Activated T-cell treated with anti-CD3 and anti-CD28 coated beads for 24 hours (primary cell): ENCODE results near the gene ZNF512.

ENCODE experiments used
- DNase-seq: peaks from one replicate; pipeline ENCODE4 v3.0.0-alpha.2; 2020; ENCODE audit warnings: low read depth

Gene ZNF512

DNA sequence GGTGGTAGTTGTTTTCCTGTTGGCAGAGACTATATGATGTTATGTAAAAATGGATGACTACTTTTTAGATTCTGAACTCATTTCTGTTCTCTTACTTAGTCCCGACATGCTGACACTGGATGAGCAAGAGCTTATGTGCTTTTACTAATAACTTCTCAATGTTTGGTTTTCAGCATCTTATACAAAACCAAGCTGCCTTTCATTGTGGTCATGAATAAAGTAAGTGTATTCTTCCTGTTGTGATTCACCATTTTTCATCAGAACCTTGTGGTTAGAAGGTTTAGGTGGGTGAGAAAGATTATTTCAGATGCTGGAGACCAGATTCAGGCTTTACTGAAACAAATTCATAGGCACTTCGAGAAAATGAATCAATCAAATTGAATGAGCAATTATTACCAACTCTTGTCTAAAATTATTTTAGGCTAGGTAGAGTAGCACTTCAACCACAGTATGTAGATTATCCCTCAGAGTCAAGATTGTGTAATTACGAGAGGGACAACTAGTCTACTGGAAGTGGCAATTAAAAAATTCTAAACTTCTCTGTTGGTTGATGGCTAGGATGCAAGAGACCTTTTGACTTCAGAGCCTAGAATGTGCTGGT is 55.3 kb downstream of the ZNF512 start:
- DNase-seq: no peak

DNA sequence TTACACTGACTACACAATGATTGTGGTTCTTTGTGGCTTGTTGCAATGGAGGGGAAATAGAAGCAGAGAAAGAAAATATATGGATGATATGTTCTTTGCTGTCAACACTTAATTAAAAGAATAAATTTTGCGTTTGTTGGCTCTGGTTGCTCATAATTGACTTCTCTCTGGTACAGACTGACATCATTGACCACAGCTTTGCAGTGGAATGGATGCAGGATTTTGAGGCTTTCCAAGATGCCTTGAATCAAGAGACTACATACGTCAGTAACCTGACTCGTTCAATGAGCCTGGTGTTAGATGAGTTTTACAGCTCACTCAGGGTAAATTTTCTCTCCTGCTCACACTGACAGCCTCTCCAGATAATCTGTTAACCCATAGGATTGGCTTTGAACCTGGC is 55.9 kb downstream of the ZNF512 start:
- DNase-seq: no peak

- no peak for DNase-seq
These were observed 57.9 kb downstream of the ZNF512 start for GRCh38 chr2:27640722-27641245.

GRCh38 chr2:27645197-27645596 is 62.4 kb downstream of the ZNF512 start:
- no peak for DNase-seq

DNA sequence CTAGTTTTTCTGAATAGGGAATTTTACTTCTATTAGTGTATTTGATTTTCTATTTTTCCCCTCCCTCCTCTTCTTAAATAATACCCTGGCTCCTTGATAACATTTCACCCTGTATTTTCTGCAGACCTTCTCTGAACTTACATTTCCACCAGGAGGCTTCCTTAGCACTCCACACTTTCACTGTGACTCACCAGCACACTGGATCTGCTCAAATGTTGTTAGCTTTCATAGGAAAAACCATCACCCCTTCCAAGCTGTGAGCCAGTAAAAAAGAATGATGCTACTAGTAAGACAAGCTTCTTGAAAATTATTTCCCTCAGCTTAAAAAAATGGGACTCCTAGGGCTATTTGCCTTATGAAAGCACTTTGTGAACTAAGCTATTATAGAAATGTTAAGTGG is 64.4 kb downstream of the ZNF512 start:
- no peak for DNase-seq

- no peak for DNase-seq
These were observed 64.9 kb downstream of the ZNF512 start for GRCh38 chr2:27647737-27648136.

GRCh38 chr2:27651056-27651455 is 68.2 kb downstream of the ZNF512 start:
- no peak for DNase-seq

DNA sequence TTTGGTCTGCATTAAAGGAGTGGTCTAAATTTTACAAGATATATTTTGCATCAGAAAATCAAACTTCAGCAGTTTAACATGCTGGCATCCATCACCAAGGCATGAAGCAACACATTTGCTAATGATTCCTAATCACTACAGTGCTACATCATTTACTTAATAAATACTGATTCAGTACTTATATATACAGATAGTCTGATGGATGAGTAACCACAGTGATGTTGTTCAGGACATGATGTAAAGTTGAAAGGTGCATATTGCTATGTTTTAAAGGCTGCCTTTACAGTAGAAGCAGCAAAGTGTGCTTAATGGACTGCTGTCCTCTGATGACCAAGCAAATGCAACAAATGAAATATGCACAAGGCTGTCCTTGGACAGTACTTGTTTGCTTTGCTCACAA is 69.5 kb downstream of the ZNF512 start:
- no peak for DNase-seq

DNA sequence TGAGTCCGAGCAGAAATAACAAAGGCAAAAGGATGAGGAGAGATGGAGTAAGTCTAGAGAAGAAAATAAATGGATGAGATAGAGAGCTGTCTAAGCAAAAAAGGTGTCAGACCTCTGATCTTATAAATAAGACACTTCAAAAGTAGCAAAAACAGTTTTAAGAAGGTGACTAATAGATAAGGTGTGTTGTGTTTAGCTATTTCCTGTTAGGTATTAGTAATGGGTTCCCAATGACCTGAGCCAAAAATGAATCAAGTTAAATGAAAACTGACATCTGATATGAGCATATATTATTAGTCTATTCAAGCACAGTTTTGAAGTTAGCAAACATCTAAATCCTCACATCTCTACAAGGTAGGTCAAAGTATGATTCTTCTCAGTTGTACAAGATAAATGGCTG is 69.9 kb downstream of the ZNF512 start:
- DNase-seq: no peak

DNA sequence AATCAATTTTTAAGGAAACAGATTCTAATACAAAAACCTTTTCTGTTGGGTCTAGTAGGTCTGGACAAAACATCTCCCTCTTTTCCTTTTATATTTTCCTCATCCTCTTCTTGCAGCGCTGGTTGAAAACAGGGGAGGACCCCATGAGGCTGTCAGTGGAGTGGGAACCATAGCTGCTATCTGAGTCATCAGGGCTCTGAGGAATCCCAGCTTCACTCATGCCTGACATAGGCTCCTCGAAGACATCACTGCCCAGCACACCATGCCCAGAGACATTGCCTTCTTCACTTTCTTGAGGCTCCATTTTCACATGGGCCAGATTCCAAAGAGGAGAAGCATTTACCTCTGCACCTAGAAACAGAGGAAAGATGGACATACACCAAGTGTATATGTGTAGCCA is 70.6 kb downstream of the ZNF512 start:
- no peak for DNase-seq

DNA sequence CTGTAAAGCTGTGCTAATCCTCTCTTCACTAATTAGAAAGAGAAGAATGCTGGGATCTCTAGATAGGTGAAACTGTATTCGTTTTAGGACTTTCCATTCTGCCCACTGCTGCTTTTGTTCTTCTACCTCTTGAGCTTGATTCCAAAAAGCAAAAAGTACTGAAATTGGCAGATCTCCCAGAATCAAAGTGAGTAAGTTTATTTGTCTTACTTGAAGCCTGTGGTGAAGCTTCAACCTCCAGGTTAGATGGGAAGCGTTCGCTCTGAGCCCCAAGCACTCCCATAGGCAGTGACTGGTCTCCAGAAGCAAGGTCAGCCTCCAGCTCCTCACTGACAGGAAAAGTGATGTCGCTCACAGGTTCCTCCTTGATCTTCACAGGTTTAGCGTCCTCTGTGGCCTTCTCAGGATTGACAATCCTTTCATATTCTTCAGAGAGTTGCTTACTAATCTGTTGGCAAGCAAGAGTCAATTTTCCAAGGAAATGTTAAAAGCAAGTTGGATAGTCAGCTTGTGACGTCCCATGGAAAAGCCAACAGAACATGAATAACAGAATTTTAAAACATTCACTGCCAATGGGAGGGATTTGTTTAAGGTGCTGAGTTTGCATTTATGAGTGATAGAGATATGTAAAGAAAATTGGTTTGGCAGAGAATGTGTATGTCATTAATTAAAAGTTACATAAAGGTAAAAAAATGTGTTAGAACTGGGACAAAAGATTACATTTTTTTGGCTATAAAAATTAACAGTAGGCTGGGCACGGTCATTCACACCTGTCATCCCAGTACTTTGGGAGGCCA is 72.5 kb downstream of the ZNF512 start:
- no peak for DNase-seq

GRCh38 chr2:27661371-27661770 is 78.5 kb downstream of the ZNF512 start:
- DNase-seq: no peak

DNA sequence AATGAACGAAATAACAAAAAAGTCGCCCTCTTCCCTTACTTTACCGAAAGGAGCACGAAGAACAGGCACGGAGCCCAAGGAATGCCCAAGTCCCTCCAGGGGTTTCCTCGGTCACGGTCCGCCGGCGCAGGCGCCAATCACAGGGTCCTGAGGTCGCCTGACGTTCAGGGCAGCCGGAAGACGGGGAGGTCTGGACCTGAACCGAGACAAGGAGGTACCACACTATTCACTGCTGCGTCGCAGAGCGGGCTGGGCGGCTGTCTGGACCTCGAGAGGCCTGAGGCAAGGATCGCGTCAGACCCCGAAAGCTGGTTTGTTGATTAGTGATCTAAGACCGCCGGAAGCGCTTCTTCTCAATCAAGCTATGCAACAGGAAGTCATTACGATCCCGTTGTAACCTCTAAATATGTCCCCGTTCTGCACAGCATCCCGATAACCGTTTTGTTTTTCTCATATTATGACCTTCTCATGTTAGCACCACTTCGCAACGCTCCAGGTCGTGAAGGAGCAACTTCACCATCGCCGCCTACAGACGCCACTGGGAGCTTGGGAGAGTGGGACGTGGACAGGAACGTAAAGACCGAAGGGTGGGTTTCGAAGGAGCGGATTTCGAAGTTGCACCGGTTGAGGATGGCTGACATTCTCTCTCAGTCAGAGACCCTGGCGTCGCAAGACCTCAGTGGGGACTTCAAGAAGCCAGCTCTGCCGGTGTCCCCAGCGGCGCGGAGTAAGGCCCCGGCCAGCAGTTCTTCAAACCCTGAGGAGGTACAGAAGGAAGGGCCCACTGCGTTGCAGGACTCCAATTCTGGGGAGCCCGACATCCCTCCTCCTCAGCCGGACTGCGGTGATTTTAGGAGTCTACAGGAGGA is 80.7 kb downstream of the ZNF512 start, which contains the start of the genes SLC4A1AP and SUPT7L:
Gene SLC4A1AP (plus strand): TSS at position 605 of the 869 bp plus-strand sequence. CDS start 26 bp downstream, at position 631.
Gene SUPT7L (minus strand): TSS at position 330 of the 869 bp plus-strand sequence. CDS start 1,422 bp downstream, outside the sequence.
- DNase-seq: peak; percentile 65

DNA sequence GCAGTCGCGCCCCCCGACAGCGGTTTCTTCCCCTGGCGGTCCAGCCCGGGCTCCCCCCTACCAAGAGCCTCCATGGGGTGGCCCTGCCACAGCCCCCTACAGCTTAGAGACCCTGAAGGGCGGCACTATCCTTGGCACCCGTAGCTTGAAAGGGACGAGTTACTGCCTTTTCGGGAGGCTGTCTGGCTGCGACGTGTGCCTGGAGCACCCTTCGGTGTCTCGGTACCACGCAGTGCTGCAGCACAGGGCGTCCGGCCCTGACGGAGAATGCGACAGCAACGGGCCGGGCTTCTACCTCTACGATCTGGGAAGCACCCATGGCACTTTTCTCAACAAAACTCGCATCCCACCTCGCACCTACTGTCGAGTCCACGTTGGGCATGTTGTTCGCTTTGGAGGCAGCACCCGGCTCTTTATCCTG is 81.3 kb downstream of the ZNF512 start:
- no peak for DNase-seq

- DNase-seq: no peak
These were observed 82.0 kb downstream of the ZNF512 start for GRCh38 chr2:27664622-27665363.

GRCh38 chr2:27667446-27667845 is 84.6 kb downstream of the ZNF512 start:
- DNase-seq: no peak

GRCh38 chr2:27671235-27671634 is 88.4 kb downstream of the ZNF512 start:
- DNase-seq: no peak
